A673 (cell line): ENCODE data around the gene WDR7.

Source experiments
- EZH2 ChIP-seq: fragments of 200-600 bp; sonication (generic); IDR thresholded peaks from 2 replicates; pipeline ENCODE4 v1.6.1; 2017; ENCODE audit warnings: borderline replicate concordance, low read depth, mild to moderate bottlenecking, mixed read lengths, antibody characterized with exemption, low read length; ENCODE audit not compliant: poor library complexity, severe bottlenecking
- TF ChIP-seq, protein P1 (sequence below): fragments of 300-800, 200-600 bp; sonication (generic); conservative IDR thresholded peaks from 2 replicates; pipeline ENCODE4 v1.5.1; 2017; ENCODE audit warnings: low read depth, mild to moderate bottlenecking, antibody characterized with exemption, low read length, moderate library complexity, mixed read lengths

GRCh38 chr18:56696966-56697365, 45.8 kb downstream of the WDR7 start:
- TF ChIP-seq, protein P1, sequence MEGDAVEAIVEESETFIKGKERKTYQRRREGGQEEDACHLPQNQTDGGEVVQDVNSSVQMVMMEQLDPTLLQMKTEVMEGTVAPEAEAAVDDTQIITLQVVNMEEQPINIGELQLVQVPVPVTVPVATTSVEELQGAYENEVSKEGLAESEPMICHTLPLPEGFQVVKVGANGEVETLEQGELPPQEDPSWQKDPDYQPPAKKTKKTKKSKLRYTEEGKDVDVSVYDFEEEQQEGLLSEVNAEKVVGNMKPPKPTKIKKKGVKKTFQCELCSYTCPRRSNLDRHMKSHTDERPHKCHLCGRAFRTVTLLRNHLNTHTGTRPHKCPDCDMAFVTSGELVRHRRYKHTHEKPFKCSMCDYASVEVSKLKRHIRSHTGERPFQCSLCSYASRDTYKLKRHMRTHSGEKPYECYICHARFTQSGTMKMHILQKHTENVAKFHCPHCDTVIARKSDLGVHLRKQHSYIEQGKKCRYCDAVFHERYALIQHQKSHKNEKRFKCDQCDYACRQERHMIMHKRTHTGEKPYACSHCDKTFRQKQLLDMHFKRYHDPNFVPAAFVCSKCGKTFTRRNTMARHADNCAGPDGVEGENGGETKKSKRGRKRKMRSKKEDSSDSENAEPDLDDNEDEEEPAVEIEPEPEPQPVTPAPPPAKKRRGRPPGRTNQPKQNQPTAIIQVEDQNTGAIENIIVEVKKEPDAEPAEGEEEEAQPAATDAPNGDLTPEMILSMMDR = no peak
- no peak for TF ChIP-seq EZH2
